IMR-90 (cell line): ENCODE measurements around the gene USP35. TPM values are rescaled to one million over a fixed set of nuclear protein-coding genes. Genes with fewer than 3 reads are reported as not detected.

Experiments
- polyA plus RNA-seq, 3 experiments: library from polyadenylated mRNA; depleted of rRNA; stranded (reverse); fragments of >200 nt; gene quantifications; 2 replicates each; pipeline ENCODE4 v1.2.3, GENCODE V29; 2012; ENCODE audit warnings: low replicate concordance in 1 of 3
- total RNA-seq: library from RNA; depleted of rRNA; stranded (reverse); fragments of >200 nt; gene quantifications from 2 replicates; pipeline ENCODE4 v1.2.3, GENCODE V29; 2012; rRNA removed

USP35 gene
- total and polyA plus RNA-seq, 2 of the 4 experiments (the other 2 are of a cell fraction): 2.7 to 11.3 TPM

Other genes starting within 250 kb of the USP35 start
- 44.4 and 52.5 TPM in 2 replicates for gene INTS4, start 194.3 kb upstream of the USP35 start, total RNA-seq
- gene INTS4, start 194.3 kb upstream of the USP35 start, polyA plus RNA-seq (2012; rRNA removed): 23.4 and 24.0 TPM in 2 replicates
- 0.83 and 0.90 TPM in 2 replicates for gene KCTD14, start 165.6 kb upstream of the USP35 start, total RNA-seq
- 0.97 and 1.3 TPM in 2 replicates for gene KCTD14, start 165.6 kb upstream of the USP35 start, polyA plus RNA-seq (2012; rRNA removed)
- not detected in 2 replicates for gene THRSP, start 125.1 kb upstream of the USP35 start, total RNA-seq
- not detected in 2 replicates for gene THRSP, start 125.1 kb upstream of the USP35 start, polyA plus RNA-seq (2012; rRNA removed)
- gene NDUFC2, start 109.1 kb upstream of the USP35 start, total RNA-seq: 143 and 146 TPM in 2 replicates
- 327 and 340 TPM in 2 replicates for gene NDUFC2, start 109.1 kb upstream of the USP35 start, polyA plus RNA-seq (2012; rRNA removed)
- gene ALG8, start 49.3 kb upstream of the USP35 start, total RNA-seq: 27.8 and 53.0 TPM in 2 replicates
- gene ALG8, start 49.3 kb upstream of the USP35 start, polyA plus RNA-seq (2012; rRNA removed): 28.2 and 31.8 TPM in 2 replicates
- gene KCTD21, start 293 bp upstream of the USP35 start, total RNA-seq: 12.2 and 12.5 TPM in 2 replicates
- gene KCTD21, start 293 bp upstream of the USP35 start, polyA plus RNA-seq (2012; rRNA removed): 12.2 TPM in 2 replicates
- 5.6 and 5.9 TPM in 2 replicates for gene GAB2, start 228.9 kb downstream of the USP35 start, total RNA-seq
- 3.2 and 3.3 TPM in 2 replicates for gene GAB2, start 228.9 kb downstream of the USP35 start, polyA plus RNA-seq (2012; rRNA removed)